ENCODE data around the gene AKAP6.

DNA sequence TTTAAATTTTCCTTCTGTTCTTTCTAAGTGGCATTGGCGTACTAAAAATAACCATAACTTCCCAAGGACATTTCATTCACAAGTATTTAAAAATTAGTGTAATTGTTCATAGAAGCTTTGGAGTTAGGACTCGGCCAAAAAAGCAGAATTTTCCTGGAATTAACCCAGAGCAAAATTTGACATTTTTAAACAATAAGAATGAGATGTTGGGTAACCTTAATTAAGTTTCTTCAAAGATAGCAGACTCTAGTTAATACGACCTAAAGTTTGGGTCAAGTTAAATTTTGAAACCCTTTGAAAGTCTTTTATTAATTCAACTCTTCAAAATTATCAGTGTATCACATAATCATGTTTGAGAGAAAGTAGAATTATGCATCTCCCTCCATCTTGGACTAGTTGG is 118.3 kb downstream of the AKAP6 start:
- TF ChIP-seq, protein P1, sequence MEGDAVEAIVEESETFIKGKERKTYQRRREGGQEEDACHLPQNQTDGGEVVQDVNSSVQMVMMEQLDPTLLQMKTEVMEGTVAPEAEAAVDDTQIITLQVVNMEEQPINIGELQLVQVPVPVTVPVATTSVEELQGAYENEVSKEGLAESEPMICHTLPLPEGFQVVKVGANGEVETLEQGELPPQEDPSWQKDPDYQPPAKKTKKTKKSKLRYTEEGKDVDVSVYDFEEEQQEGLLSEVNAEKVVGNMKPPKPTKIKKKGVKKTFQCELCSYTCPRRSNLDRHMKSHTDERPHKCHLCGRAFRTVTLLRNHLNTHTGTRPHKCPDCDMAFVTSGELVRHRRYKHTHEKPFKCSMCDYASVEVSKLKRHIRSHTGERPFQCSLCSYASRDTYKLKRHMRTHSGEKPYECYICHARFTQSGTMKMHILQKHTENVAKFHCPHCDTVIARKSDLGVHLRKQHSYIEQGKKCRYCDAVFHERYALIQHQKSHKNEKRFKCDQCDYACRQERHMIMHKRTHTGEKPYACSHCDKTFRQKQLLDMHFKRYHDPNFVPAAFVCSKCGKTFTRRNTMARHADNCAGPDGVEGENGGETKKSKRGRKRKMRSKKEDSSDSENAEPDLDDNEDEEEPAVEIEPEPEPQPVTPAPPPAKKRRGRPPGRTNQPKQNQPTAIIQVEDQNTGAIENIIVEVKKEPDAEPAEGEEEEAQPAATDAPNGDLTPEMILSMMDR (IDR thresholded peaks at IDR 0.05; ENCODE audit: insufficient read depth, low read depth, low read length), result no peak
- no peak for TF ChIP-seq EZH2 (IDR thresholded peaks at IDR 0.05; ENCODE audit: insufficient read depth, low read length)
